Renal cortical epithelial cell (primary cell): ENCODE results near the gene ADCY4. TPM values are rescaled to one million over a fixed set of nuclear protein-coding genes. Genes with fewer than 3 reads are reported as not detected.
A peak's percentile ranks its signal among the peaks of the same experiment; 100 is the strongest.

ENCODE experiments used
- DNase-seq: peaks from one replicate; pipeline ENCODE4 v3.0.0-alpha.2; 2011; ENCODE audit warnings: low read depth
- total RNA-seq: library from RNA; depleted of rRNA; stranded (reverse); fragments of >200 nt; gene quantifications from 2 replicates; pipeline ENCODE4 v1.2.3, GENCODE V29; 2014

Gene ADCY4
- total RNA-seq, 1 donor from 2014 or later, result 0.40 TPM

DNA sequence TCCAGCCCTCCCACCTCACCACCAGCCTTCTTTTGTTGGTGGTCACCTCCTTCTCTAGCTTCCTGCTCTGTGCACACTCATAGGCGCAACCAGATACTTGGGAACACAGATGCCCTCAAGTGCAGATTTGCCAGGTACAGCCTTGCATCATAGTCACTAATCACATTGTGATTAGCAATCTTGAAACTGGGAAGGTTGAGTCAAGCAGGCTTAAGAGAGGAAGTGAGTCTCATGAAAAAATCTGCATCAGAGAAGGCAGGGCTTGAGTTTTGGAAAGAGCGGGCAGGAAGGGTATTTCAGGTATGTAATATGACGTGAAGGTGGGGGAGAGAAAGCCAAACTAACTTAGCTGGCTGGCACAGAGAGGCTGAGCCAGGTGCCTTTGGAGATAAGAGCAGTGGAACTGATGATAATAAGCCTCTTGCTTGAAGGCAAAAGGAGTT, 60.7 kb downstream of the ADCY4 start:
- peak; percentile 80 for DNase-seq

DNA sequence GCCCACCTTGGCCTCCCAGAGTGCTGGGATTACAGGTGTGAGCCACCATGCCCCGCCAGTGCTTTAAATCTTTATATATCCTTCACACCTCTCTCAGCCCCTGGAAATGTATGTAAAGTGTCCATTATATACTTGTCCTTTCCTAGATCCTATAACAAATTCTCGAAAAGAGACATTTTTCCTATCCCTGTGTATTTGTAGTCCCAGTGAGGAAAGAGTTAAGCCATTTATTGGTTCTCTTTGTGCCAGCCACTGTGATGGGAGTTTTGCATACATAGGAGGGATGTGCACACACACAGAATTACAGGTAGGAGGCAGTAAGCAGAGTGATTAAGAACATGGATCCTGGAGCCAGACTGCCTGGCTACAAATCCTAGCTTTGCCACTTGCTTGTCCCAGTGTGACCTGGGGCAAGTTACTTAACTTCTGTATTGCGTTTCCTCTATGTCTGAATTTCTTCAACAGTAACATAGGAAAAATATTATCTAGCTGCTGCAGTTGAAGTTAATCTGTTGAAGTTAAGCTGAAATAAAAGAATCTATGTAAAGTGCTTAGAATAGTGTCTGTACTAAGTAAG, 61.4 kb downstream of the ADCY4 start:
- peak; percentile 25 for DNase-seq

DNA sequence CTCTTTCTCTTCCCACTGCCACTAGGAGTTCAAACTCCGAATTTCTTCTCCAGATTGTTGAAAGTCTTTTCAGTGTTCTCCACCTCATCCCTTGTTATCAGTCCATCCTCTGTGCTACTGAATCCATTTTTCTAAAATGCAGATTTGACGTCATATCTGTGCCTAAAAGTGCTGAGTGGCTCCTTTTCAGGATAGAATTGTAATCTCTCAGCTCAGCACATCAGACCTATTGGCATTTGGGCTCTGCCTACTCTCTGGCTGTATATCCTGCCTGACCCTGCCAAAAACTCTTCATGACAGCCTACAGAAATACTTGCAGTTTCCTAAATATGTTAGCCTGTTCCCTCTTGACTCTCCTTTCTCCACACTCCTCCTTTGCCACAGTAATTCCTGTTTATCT, 62.4 kb downstream of the ADCY4 start:
- no peak for DNase-seq

DNA sequence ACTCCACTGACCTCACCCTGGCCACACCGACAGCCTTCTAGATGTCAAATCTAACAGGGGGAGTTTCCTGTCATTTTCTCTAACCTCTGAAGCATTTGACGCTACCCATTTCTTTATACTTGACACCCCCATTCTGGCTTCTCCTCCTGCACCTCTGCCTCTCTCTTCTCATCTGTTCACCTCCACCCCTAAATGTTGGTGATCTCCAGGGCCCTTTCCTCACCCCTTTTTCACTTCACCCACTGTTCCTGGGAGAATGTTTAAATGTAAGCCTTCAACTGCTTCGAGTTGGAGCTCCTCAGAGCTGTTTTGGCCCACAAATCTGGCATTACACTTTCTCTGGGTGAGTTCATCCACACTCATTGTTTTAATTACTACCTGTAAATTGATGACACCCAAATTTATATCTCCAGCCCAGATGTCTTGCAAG, 63.0 kb downstream of the ADCY4 start:
- DNase-seq, result no peak

DNA sequence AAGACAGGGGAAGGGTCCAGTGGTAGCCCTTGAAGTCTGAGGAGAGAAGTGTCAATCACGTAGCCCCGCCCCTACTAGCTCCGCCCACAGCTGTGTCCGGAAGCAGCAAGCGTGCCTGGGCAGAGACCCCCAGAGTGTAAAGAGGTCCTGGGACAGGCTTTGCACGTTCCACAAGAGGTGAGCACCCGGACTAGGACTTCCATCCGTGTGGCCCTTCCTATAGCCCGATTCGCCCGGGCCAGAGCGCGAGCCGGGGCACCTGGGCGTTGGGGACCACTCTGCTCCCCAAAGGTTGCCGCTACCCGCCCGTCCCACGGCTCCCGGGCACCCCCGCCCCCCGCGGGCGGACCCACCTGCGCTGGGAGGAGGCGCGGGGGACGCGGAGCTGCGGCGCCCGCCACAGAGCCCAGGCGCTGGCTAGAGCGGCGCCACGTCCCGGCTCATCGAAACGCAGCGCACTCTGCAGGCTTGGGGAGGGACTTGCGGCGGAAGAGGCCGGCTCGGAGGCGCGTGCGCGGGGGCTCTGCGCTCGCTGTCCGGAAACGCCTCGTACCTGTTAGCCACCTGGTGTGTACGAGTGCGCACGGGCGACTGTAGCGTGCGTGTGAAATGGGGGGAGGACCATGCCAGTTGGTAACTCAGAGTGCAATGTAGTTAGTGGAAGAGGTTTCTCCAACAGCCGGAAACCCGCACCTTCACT, 63.6 kb downstream of the ADCY4 start, which contains the start of gene RABGGTA:
Gene RABGGTA (minus strand): TSS at position 464 of the 700 bp plus-strand sequence. CDS start 482 bp downstream, outside the sequence.
- peak; percentile 58 for DNase-seq

DNA sequence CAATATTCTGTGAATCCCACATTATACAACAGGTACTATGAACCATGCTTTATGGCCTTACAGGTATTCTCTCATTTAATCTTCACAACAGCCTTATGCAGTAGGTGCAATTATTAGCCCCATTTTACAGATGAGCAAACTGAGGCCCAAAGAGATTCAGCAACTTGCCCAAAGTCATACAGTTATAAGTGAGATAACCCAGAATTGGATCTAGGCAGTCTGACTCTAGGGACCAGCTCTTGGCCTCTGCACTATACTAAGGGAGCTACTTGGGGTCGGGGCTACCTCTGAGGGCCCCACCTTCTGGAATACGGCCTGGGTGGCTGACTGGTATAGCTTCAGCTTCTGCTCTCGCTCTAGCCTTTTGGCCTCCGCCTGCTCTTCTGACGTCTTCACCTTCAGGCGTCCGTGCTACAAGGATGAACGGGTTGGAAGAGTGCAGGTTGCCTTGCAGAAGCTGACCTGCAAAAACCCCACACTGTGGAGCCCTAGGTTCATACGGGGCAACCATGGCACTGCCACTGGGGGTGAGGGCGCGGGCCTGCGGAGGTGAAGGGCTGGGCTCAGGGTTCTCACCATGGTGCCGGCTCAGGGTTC, 64.2 kb downstream of the ADCY4 start:
- no peak for DNase-seq

DNA sequence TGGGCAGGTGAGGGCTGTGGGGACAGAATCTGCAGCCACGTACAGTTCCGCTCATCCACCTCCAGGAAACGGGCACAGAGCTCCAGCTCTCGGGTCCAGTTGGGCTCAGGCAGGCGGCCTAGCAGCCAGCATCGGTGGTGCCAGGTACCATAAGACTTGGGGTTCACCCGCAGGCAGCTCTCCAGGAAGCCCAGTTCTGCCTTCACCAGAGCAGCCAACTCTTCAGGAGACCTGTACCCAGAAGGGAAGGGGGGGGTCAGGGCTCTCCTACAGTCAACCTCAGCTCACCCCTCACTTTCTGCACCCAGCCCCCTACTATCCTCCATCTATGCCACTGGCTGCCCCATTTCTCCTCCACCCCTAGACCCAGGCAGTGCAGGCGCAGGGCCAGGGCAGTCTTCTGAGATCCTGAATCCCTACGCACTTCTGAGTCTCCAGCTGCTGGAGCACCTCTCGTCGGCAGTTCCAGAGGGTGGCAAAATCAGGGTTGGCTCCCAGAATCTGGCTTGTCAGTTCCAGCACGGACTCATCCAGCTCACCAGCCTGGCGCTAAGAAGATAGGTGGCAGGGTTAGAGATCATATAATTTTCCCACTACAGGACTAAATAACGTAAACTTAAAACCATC, 64.8 kb downstream of the ADCY4 start:
- DNase-seq, result no peak

DNA sequence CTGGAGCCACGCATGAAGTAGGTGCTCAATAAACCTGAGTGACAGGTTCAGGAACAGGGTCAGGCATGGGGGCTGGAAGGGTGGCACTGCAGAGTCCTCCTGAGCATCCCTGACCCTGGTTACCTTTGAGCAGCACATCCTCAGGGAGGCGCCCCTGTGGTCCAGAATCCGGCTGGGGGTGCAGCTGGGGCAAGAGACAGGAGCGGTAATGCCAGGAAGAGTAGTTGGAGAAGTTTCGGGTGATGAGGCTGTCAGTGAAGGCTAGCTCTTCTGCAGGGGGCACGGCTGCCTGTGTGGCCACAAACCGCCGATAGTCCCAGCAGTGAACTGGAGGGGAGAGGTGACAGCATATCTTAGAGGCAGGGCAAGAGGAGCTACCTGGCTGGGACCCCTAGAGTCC, 65.5 kb downstream of the ADCY4 start:
- DNase-seq, result no peak

Other genes with a start within 250 kb of the ADCY4 start
- gene PCK2, start 240.8 kb downstream of the ADCY4 start, total RNA-seq, result 18.5 and 28.0 TPM in 2 replicates
- 73.8 and 112 TPM in 2 replicates for gene DCAF11, start 220.3 kb downstream of the ADCY4 start, total RNA-seq
- gene NRL, start 220.1 kb downstream of the ADCY4 start, total RNA-seq, result 1.6 and 2.4 TPM in 2 replicates
- 0.25 TPM in 1 of 2 replicates, not detected in the other for gene FITM1, start 204.4 kb downstream of the ADCY4 start, total RNA-seq
- gene PSME1, start 198.9 kb downstream of the ADCY4 start, total RNA-seq, result 209 and 265 TPM in 2 replicates
- 10.1 and 20.7 TPM in 2 replicates for gene EMC9, start 193.5 kb downstream of the ADCY4 start, total RNA-seq
- 69.3 and 258 TPM in 2 replicates for gene PSME2, start 188.5 kb downstream of the ADCY4 start, total RNA-seq
- 52.1 and 52.6 TPM in 2 replicates for gene RNF31, start 187.6 kb downstream of the ADCY4 start, total RNA-seq
- gene IRF9, start 173.8 kb downstream of the ADCY4 start, total RNA-seq, result 78.3 and 87.7 TPM in 2 replicates
- gene REC8, start 163.0 kb downstream of the ADCY4 start, total RNA-seq, result 13.4 and 43.3 TPM in 2 replicates
- 47.4 and 76.0 TPM in 2 replicates for gene IPO4, start 146.3 kb downstream of the ADCY4 start, total RNA-seq
- 75.4 and 153 TPM in 2 replicates for gene TM9SF1, start 139.6 kb downstream of the ADCY4 start, total RNA-seq
- gene TSSK4, start 129.4 kb downstream of the ADCY4 start, total RNA-seq, result 0.05 TPM in 1 of 2 replicates, not detected in the other
- gene CHMP4A, start 121.6 kb downstream of the ADCY4 start, total RNA-seq, result 38.4 and 65.1 TPM in 2 replicates
- 10.0 and 10.2 TPM in 2 replicates for gene MDP1, start 119.0 kb downstream of the ADCY4 start, total RNA-seq
- 146 and 185 TPM in 2 replicates for gene NEDD8, start 102.7 kb downstream of the ADCY4 start, total RNA-seq
- 96.7 and 106 TPM in 2 replicates for gene GMPR2, start 102.1 kb downstream of the ADCY4 start, total RNA-seq
- 46.8 and 75.5 TPM in 2 replicates for gene TINF2, start 92.4 kb downstream of the ADCY4 start, total RNA-seq
- 0.45 and 1.6 TPM in 2 replicates for gene TGM1, start 71.9 kb downstream of the ADCY4 start, total RNA-seq
- 25.2 and 29.7 TPM in 2 replicates for gene RABGGTA, start 63.5 kb downstream of the ADCY4 start, total RNA-seq
- gene DHRS1, start 35.3 kb downstream of the ADCY4 start, total RNA-seq, result 18.3 and 29.9 TPM in 2 replicates
- gene NOP9, start 35.2 kb downstream of the ADCY4 start, total RNA-seq, result 23.2 and 32.3 TPM in 2 replicates
- 0.87 and 2.8 TPM in 2 replicates for gene CIDEB, start 27.1 kb downstream of the ADCY4 start, total RNA-seq
- gene LTB4R2, start 24.9 kb downstream of the ADCY4 start, total RNA-seq, result 1.9 and 3.6 TPM in 2 replicates
- 0.17 and 1.3 TPM in 2 replicates for gene LTB4R, start 23.6 kb downstream of the ADCY4 start, total RNA-seq
- gene RIPK3, start 4.9 kb upstream of the ADCY4 start, total RNA-seq, result 1.8 and 9.7 TPM in 2 replicates
- gene NFATC4, start 33.1 kb upstream of the ADCY4 start, total RNA-seq, result 5.6 and 6.7 TPM in 2 replicates
- 2.4 and 4.3 TPM in 2 replicates for gene NYNRIN, start 63.9 kb upstream of the ADCY4 start, total RNA-seq
- 0.52 and 1.2 TPM in 2 replicates for gene CBLN3, start 94.6 kb upstream of the ADCY4 start, total RNA-seq
- 48.5 and 59.9 TPM in 2 replicates for gene KHNYN, start 94.9 kb upstream of the ADCY4 start, total RNA-seq
- 6.4 and 10.4 TPM in 2 replicates for gene SDR39U1, start 107.7 kb upstream of the ADCY4 start, total RNA-seq
- not detected in 2 replicates for gene CMA1, start 173.2 kb upstream of the ADCY4 start, total RNA-seq
- gene CTSG, start 241.2 kb upstream of the ADCY4 start, total RNA-seq, result not detected in 2 replicates